Measurements from ENCODE around the gene FJX1.

Gene FJX1

DNA sequence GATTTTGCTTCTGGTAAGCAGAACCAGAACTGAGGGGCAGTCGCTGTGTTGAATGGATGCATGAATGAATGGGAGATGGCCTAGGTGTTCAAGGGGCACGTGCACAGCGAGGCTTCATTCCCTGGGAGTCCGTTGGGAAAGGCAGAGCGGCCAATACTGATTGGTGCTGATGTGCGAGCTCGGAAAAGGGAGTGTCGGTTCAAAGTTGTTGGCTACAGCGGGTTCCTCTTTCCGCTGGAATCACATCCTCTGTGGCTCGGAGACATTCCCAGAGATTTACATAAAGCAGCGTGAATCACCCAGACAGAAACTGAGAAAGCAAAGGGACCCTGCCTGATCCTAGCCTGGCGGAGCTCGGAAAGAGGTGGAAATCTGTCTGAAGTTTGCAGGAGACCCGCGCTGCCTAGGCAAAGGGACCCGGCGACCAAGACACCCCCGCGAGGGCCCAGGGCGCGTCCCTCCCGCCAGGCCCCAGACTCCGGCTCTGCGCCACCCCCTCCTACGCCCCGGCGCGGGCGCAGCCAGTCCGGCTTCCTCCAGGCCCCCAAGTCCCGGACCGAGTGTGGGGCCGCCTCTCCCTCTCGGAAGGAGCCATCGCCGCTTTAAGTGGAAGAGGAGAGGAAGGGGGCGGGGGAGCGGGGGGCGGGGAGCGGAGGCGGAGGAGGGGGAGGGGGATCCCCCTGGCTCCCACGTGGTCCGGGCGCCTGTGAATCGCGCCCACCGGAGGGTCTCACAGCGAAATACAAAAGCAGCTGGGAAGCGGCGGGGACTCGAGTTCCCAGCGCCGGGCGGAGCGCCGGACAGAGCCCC, at the start of gene FJX1:
Gene FJX1 (plus strand): TSS at position 774 of the 810 bp plus-strand sequence. CDS start 177 bp downstream, outside the sequence.
- DNase-seq = peak; percentile 62

DNA sequence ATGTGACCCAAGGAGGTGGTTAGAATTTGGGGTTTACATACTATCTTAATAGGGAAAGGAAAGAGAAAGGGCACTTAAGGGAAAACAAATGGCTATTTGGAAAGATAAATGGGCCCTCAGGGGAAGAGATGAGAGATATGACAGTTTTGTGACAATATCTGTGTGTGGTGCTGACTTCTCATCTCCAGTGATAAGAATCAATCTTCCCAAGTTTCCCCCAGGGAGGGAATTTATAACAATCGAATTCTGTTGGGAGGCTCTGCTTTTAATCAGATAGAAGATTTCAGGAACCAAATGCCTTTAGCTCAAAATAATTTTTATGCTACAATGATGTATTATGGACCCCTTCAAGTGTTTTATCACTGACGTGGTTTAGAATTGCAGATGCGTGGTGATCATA, 46.6 kb upstream of the FJX1 start:
- no peak for DNase-seq

DNA sequence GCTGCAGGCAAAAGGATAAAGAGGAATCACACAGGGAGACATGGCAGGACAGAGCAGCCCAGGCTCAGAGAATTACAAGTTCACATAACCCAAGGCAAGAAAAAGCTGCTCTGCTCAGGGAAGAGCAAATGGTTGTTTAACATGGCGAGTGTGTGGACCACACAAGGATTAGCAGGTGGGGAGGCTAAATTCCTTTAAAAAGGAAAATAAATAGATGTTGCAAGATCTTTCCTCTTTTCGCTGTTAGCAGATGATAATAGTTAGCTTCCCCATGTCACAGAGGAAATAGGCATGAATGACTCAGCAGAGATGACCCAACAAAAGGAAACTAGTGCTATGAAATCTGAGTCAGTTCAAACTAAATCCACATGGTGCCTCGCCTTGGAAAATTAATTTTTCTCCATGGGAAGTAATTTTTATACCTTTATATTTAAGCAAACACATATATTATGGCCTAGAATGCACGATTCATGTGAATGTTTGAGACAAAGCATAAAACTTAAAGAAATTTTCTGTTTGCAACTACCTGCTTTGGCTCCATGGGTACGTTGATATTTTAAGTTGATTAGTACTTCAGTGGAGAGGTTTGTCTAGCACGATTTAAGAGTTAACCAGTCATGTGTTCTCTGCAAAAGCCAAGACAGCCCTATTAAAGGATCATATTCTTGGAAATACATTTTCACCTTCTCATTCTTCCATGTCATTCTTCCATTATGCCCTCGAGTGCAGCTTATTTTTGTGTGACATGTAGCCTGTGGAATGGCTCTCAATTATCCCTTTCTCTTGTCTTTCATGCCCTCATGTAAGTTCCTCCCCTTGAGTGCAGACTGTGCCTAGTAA, 38.5 kb upstream of the FJX1 start:
- no peak for DNase-seq

DNA sequence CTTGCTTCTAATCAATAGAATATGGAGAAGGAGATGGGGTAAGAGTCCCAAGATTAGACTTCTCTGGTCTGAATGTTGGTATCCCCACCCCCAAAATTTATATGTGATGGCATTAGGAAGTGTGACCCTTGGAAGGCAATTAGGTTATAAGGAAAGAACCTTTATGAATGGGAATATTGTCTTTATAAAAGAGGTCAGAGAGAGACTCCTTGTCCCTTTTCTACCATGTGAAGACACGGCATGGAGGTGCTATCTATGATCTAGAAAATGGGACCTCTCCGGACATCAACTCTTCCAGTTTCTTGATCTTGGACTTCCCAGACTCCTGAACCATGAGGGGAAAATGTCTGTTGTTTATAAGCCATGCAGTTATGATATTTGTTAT, 37.9 kb upstream of the FJX1 start:
- DNase-seq = no peak

GRCh38 chr11:35582033-35582432, 36.2 kb upstream of the FJX1 start:
- no peak for DNase-seq

DNA sequence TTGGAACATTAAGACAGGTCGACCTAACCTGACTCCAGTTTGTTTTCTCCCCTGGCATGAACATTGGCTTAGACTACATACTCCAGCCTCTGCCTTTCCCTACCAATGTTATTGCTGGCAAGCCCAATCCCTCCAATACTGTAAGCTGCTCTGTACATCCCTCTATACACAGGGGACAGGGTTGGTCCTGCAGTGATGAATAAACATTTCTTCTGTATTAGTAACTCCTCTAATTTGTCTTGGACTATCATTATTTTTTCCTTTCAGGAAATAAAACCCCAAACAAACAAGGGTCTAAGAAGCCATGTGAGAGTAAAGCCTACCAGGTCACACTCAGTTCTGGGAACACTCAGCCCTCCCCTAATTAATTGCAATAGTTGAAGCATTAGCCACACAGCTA, 35.1 kb upstream of the FJX1 start:
- DNase-seq = no peak

DNA sequence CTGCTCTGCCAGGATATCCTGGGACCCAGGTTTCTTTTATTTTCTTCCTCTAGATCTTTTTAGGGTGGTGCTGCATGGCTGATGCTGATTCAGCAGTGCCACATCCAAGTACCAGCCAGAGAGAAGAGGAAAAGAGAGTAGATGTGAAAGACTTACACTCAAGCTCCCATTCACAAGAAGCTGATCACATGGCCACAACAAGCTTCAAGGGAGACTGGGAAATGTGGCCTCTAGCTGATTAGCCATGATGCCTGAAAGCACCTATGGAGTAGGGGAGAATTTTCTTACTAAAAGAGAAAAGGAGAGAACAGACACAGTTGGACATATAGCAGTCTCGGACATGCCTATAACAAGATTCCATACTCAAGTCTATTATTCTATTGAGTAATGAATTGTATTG, 34.4 kb upstream of the FJX1 start:
- no peak for DNase-seq

GRCh38 chr11:35584321-35584720, 33.9 kb upstream of the FJX1 start:
- DNase-seq = no peak

DNA sequence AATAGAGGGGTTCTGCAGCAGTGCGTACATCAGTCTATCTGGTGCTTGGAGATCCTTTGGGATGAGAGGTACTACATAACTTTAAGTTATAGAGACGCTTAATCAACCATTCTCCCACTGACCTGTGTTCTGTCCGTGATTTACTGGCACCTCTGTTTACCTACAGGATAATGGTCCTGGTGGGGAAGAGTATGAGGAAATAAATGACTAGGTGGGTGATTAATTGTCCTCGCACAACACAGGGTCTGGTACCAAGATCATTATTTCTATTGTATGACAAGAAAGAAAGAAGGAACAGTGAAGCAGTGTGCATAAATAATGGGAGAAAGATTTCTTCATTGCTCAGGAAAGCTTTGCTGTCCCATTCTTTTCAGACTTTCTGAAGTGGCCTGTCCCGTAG, 32.8 kb upstream of the FJX1 start:
- no peak for DNase-seq

GRCh38 chr11:35586222-35586621, 32.0 kb upstream of the FJX1 start:
- DNase-seq = no peak

GRCh38 chr11:35587972-35588371, 30.3 kb upstream of the FJX1 start:
- no peak for DNase-seq

- DNase-seq = no peak
These were observed 29.6 kb upstream of the FJX1 start for GRCh38 chr11:35588627-35589026.

- no peak for DNase-seq
These were observed 29.0 kb upstream of the FJX1 start for GRCh38 chr11:35589281-35589680.

DNA sequence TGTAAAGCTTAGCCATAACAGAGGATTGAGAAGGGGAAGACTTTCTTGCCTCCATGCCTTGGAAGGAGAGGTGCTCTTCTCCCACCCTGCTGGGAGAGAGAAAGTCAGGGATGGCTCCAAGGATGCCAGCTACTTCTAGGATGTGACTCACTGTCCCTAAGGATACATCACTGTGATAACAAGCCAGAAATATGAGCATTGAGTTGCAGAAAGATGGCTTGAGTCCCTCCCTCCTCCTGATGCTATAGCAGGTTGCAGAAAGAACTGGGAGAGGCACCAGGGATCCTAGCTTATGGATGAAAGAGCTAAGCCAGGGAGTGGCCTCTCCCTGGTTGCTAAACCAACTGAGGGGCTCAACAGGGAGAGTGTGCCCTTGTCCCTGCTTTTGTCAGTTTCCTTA, 27.8 kb upstream of the FJX1 start:
- DNase-seq = no peak

DNA sequence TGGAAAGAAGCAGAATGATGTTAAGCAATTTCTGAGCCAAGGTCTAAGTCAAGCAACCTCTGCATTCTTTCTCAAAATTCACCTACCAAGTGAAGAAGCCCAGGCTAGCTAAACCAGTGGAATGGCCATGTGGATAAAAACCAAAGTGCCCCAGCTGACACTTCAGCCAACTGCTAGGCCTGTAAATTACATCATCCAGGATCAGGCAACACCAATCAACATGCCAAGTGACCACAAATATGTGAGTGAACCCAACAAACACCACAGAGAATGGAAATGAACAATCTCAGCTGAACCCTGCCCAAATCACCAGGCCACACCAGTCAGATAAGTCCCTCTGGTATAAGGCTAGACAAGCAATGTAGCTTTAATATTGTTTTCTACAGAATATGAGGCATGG, 25.1 kb upstream of the FJX1 start:
- no peak for DNase-seq

DNA sequence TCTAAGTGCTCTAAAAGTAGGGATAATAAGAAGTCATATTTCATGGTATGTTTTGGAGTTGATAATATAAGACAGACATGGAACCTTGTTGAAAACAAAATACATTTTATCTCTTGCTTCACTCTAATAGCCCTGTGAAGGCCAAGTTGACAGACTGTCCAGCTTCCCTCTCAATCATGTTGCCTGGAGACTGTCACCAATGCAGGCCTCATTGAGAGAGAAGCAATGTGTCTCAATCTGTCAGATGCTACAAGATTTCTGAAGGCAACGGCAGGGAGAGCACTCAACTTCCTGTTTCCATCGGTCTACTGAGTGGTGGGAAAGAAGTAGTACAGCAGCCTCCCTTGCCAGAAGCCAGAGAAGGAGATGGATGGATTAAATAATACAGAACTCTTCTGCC, 23.6 kb upstream of the FJX1 start:
- DNase-seq = no peak

- DNase-seq = no peak
These were observed 19.8 kb upstream of the FJX1 start for GRCh38 chr11:35598254-35599125.

DNA sequence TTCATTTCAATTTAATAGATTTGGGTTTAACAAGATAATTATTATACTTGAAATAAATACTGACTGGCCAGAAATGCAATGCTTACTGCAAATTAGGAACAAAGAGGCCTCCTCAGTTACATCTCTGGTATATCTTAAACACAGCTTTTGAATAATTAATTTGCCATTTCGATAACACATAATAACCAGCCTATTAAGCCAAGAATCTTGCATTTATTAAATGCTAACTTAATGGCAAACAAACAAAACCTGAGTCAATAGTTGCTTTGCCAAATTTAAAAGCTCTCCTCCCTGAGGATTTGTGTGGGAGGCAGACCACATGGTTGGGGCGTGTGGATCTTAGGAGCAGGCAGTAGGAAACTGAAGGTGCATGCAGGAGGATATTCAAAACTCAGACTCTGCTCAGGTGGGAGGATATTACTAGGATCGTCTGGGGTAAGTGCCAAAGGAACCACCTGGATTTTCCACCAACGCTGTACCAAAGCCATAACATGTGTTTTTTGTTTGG, 17.9 kb upstream of the FJX1 start:
- no peak for DNase-seq

- no peak for DNase-seq
These were observed 16.0 kb upstream of the FJX1 start for GRCh38 chr11:35602160-35602793.

GRCh38 chr11:35602979-35603378, 15.3 kb upstream of the FJX1 start:
- no peak for DNase-seq

- DNase-seq = no peak
These were observed 12.6 kb upstream of the FJX1 start for GRCh38 chr11:35605706-35606105.

DNA sequence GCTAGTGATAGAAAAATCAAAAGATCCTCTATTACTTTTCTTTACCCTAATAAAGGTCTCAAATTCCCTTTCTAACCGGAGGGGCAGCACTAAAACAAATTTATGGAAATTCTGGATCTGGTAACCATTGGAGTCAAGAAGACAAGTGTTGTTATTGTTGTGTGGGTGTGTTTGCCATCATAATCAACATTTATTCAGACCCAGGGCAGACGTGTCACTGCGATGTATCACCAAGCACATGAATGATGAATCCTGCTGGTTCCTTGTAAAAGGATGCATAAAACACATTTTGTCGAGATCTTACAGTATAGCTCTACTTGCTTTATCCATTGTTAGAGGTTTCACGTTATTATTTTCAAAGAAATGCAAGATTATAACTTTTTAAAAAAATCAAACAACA, 12.1 kb upstream of the FJX1 start:
- DNase-seq = no peak

GRCh38 chr11:35608502-35608901, 9.8 kb upstream of the FJX1 start:
- no peak for DNase-seq

All from NCI-H774 (cell line).